ENCODE measurements around the gene GREB1. TPM values are rescaled to one million over a fixed set of nuclear protein-coding genes. Genes with fewer than 3 reads are reported as not detected.

GREB1 gene
- polyA plus RNA-seq, 1 donor from 2014 or later, result not detected

GRCh38 chr2:11628675-11629074 is 94.8 kb downstream of the GREB1 start:
- H3K4me1 Mint-ChIP-seq, result peaks cover 0 to 2% (median 0%) of the 10 kb centered on the region in 3 donors
- peaks cover 0 to 6% (median 6%) of the 10 kb centered on the region in 3 donors for H3K9me3 Mint-ChIP-seq
- no peaks in the 10 kb centered on the region for H3K27me3 Mint-ChIP-seq
- no peaks in the 10 kb centered on the region for H3K36me3 Mint-ChIP-seq
- no peak overlapping the region for H3K4me3 Mint-ChIP-seq
- H3K27ac Mint-ChIP-seq, result no peak overlapping the region

- H3K27ac Mint-ChIP-seq, result no peak overlapping the region
- no peaks in the 10 kb centered on the region for H3K27me3 Mint-ChIP-seq
- H3K36me3 Mint-ChIP-seq, result no peaks in the 10 kb centered on the region
- H3K9me3 Mint-ChIP-seq, result peaks cover 0 to 6% (median 6%) of the 10 kb centered on the region in 3 donors
- no peak overlapping the region for H3K4me3 Mint-ChIP-seq
- peaks cover 0 to 2% (median 0%) of the 10 kb centered on the region in 3 donors for H3K4me1 Mint-ChIP-seq
Observed at GRCh38 chr2:11629215-11629614, 95.4 kb downstream of the GREB1 start.

- Mint-ChIP-seq H3K4me3 (no peak overlapping the region), H3K27me3 (no peaks in the 10 kb centered on the region), H3K27ac (no peak overlapping the region), H3K4me1 (peaks cover 0 to 2% (median 0%) of the 10 kb centered on the region in 3 donors), H3K9me3 (peaks cover 0 to 6% (median 6%) of the 10 kb centered on the region in 3 donors), H3K36me3 (no peaks in the 10 kb centered on the region)
Observed at GRCh38 chr2:11629851-11630250, 96.0 kb downstream of the GREB1 start.

DNA sequence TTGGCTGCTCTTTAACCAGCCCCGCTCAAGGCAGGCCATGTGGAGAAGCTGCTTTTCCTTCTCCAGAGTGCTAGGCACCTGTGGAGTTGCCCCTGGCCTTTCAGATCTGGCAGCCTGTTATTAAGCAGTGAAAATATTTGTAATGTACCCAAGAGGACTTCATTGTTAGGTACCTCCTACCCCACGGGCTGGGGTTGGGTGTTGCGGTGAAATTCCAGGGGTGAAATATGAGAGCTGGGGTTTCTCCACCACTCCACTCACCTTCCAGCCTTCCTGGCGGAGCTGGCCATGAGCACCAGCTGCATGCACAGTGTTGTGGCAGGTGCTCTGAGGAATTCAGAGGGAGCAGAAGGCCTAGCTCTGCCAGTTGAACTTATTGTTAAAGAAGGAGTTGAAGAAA is 97.0 kb downstream of the GREB1 start:
- no peaks in the 10 kb centered on the region for H3K27me3 Mint-ChIP-seq
- H3K27ac Mint-ChIP-seq, result no peak overlapping the region
- H3K36me3 Mint-ChIP-seq, result no peaks in the 10 kb centered on the region
- peaks cover 0 to 6% (median 6%) of the 10 kb centered on the region in 3 donors for H3K9me3 Mint-ChIP-seq
- no peak overlapping the region for H3K4me3 Mint-ChIP-seq
- peaks cover 0 to 2% (median 0%) of the 10 kb centered on the region in 3 donors for H3K4me1 Mint-ChIP-seq

DNA sequence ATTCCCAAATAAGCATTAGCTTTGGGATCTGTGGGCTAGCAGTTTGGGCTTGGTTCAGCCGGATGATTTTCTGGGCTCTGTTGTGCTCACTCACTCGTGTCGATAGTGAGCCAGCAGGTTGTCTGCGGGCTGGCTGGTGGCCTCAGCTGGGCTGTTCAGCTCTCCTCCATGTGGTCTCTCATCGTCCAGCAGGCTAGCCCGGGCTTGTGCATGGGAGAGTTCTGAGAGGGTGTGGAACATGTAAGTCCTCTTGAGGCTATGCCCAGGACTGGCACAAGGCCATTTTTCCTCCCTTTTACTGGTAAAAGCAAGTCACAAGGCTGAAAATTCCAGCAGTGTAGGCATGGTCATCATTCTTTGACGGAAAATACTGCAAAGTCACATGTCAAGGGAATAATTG is 97.6 kb downstream of the GREB1 start:
- Mint-ChIP-seq H3K36me3 (no peaks in the 10 kb centered on the region), H3K4me3 (no peak overlapping the region), H3K27ac (no peak overlapping the region), H3K9me3 (peaks cover 0 to 6% (median 6%) of the 10 kb centered on the region in 3 donors), H3K4me1 (peaks cover 0 to 2% (median 0%) of the 10 kb centered on the region in 3 donors), H3K27me3 (no peaks in the 10 kb centered on the region)

- no peaks in the 10 kb centered on the region for H3K9me3 Mint-ChIP-seq
- no peak overlapping the region for H3K4me3 Mint-ChIP-seq
- H3K4me1 Mint-ChIP-seq, result no peaks in the 10 kb centered on the region
- H3K27me3 Mint-ChIP-seq, result no peaks in the 10 kb centered on the region
- H3K27ac Mint-ChIP-seq, result no peak overlapping the region
- peaks cover 1% of the 10 kb centered on the region for H3K36me3 Mint-ChIP-seq
Observed at GRCh38 chr2:11633923-11634478, 100.2 kb downstream of the GREB1 start.

DNA sequence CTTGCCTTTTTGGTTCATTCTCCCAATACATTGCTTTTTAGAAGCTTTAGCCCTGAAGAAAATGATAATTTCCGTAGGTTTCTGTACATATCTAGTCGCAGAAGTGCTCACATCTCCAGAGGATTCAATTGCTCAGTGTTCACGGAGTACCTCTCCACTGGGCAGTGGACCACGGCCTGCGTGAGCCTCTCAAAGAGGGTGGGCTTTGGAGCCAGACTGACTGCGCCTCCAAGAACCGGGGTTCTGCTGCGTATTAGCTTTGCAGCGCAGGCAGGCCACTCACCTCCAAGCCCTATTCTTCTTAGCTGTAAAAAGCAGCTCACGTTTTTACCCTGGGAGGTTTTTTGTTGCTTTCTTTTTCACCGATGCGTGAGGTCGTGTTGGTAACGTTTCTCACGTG is 100.7 kb downstream of the GREB1 start:
- Mint-ChIP-seq H3K27ac (no peak overlapping the region), H3K4me1 (peaks cover 0 to 2% (median 0%) of the 10 kb centered on the region in 3 donors), H3K4me3 (no peak overlapping the region), H3K9me3 (no peaks in the 10 kb centered on the region), H3K27me3 (no peaks in the 10 kb centered on the region), H3K36me3 (peaks cover 1% of the 10 kb centered on the region)

DNA sequence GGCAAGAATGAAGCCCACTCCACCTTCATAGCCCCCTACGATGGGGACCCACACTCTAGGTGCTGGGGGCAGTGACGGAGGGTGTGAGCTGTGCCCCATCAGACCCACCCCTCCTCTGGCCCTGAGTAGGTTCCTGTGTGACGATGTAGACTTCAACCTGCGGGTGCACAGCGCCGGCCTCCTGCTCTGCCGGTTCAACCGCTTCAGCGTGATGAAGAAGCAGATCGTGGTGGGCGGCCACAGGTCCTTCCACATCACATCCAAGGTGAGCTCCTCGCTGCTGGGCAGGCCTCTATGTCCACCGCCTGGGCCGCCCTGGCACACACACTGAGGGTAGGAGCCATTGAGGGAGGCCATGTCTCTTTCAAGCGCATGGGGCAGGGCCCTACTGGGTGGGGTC is 101.3 kb downstream of the GREB1 start:
- H3K4me3 Mint-ChIP-seq, result no peak overlapping the region
- H3K9me3 Mint-ChIP-seq, result no peaks in the 10 kb centered on the region
- H3K27me3 Mint-ChIP-seq, result peaks cover 2% of the 10 kb centered on the region
- H3K27ac Mint-ChIP-seq, result no peak overlapping the region
- H3K4me1 Mint-ChIP-seq, result peaks cover 0 to 2% (median 0%) of the 10 kb centered on the region in 3 donors
- peaks cover 1% of the 10 kb centered on the region for H3K36me3 Mint-ChIP-seq

- Mint-ChIP-seq H3K4me1 (peaks cover 0 to 2% (median 1%) of the 10 kb centered on the region in 3 donors), H3K27me3 (peaks cover 2% of the 10 kb centered on the region), H3K4me3 (no peak overlapping the region), H3K9me3 (no peaks in the 10 kb centered on the region), H3K27ac (no peak overlapping the region), H3K36me3 (peaks cover 1% of the 10 kb centered on the region)
Observed at GRCh38 chr2:11636593-11637295, 102.9 kb downstream of the GREB1 start.

- Mint-ChIP-seq H3K4me1 (peaks cover 0 to 2% (median 1%) of the 10 kb centered on the region in 3 donors), H3K27ac (no peak overlapping the region), H3K9me3 (no peaks in the 10 kb centered on the region), H3K4me3 (peak overlapping the region in 1 of 4 donors; percentile 57), H3K27me3 (peaks cover 2% of the 10 kb centered on the region), H3K36me3 (peaks cover 1% of the 10 kb centered on the region)
Observed at GRCh38 chr2:11637546-11637945, 103.7 kb downstream of the GREB1 start.

- no peaks in the 10 kb centered on the region for H3K9me3 Mint-ChIP-seq
- H3K4me1 Mint-ChIP-seq, result peaks cover 0 to 2% (median 1%) of the 10 kb centered on the region in 3 donors
- H3K27me3 Mint-ChIP-seq, result peaks cover 5% of the 10 kb centered on the region
- H3K36me3 Mint-ChIP-seq, result peaks cover 1% of the 10 kb centered on the region
- no peak overlapping the region for H3K4me3 Mint-ChIP-seq
- no peak overlapping the region for H3K27ac Mint-ChIP-seq
Observed at GRCh38 chr2:11639503-11639902, 105.7 kb downstream of the GREB1 start.

- Mint-ChIP-seq H3K4me3 (peak overlapping the region in 1 of 4 donors; percentile 61), H3K27ac (no peak overlapping the region), H3K27me3 (peaks cover 5% of the 10 kb centered on the region), H3K4me1 (peaks cover 0 to 2% (median 1%) of the 10 kb centered on the region in 3 donors), H3K36me3 (peaks cover 1% of the 10 kb centered on the region), H3K9me3 (no peaks in the 10 kb centered on the region)
Observed at GRCh38 chr2:11640132-11640531, 106.3 kb downstream of the GREB1 start.

DNA sequence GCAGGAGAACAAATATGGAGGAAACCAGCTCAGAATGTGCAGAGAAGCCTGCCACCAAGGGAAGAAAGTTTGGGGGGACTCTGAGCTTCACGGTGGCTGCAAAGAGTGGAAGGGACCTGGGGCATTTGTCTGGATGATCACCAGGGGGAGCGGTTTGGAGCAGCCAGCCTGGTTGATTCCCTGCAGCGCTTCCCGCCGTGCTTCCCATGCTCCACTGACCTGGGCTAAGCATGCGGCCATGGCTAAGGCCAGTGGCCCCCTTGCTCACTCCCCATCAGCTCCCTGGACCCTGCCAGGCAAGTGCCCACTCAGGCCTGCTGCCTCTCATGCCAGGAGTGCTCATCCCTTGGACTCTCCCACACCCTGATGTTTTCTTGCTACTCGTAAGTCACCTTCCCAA is 109.1 kb downstream of the GREB1 start:
- H3K4me3 Mint-ChIP-seq, result no peak overlapping the region
- H3K4me1 Mint-ChIP-seq, result peaks cover 0 to 2% (median 1%) of the 10 kb centered on the region in 3 donors
- peaks cover 0 to 5% (median 0%) of the 10 kb centered on the region in 3 donors for H3K9me3 Mint-ChIP-seq
- H3K27ac Mint-ChIP-seq, result no peak overlapping the region
- H3K27me3 Mint-ChIP-seq, result peaks cover 12% of the 10 kb centered on the region
- H3K36me3 Mint-ChIP-seq, result no peaks in the 10 kb centered on the region

DNA sequence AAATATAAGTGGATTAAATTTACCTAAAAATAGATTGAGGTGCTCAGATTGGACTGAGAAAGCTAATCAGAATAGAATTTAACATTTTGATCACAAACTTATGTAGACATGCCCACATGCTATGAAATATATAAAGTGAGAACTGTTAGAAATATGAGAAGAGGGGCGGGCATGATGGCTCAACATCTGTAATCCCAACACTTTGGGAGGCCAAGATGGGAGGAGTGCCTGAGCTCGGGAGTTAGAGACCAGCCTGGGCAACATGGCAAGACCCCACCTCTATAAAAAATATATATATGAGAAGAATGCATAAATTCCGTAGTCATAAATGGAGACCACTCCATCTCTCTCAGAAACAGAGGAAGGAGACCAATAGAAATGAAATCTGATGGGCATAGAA is 110.4 kb downstream of the GREB1 start:
- H3K36me3 Mint-ChIP-seq, result no peaks in the 10 kb centered on the region
- H3K27me3 Mint-ChIP-seq, result peaks cover 13% of the 10 kb centered on the region
- H3K4me3 Mint-ChIP-seq, result no peak overlapping the region
- peaks cover 0 to 2% (median 1%) of the 10 kb centered on the region in 3 donors for H3K4me1 Mint-ChIP-seq
- H3K9me3 Mint-ChIP-seq, result peaks cover 0 to 5% (median 0%) of the 10 kb centered on the region in 3 donors
- H3K27ac Mint-ChIP-seq, result no peak overlapping the region

DNA sequence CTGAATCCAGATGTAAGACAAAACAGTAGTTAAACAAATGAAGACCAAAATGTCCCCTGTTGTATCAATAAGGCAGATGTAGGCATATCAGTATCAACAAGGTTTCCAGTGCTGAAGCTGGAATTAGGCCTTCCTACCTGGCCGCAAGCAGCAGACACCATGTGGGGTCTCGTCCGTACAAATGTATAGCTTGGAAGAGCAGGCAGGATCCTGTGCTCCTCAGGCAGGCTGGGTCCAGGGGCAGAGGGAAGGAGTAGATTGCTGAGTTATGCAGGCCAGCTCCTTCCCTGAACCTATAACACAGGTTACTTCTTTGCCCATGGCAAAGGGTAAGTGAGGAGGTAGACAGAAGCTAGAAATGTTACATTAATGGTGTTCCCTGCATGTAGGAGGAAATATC is 112.7 kb downstream of the GREB1 start:
- Mint-ChIP-seq H3K9me3 (peaks cover 0 to 5% (median 0%) of the 10 kb centered on the region in 3 donors), H3K4me1 (no peaks in the 10 kb centered on the region), H3K27ac (no peak overlapping the region), H3K4me3 (no peak overlapping the region), H3K36me3 (no peaks in the 10 kb centered on the region), H3K27me3 (peaks cover 23% of the 10 kb centered on the region)

Measured in IgD-negative memory B cell (primary cell).